Smooth muscle cell (in vitro differentiated cells): Measurements from ENCODE around the gene VWA8. TPM values are rescaled to one million over a fixed set of nuclear protein-coding genes. Genes with fewer than 3 reads are reported as not detected.

Experiments
- DNase-seq: peaks from one replicate; lab custom pipeline; 2025; ENCODE audit not compliant: unreplicated experiment; lab: John Stamatoyannopoulos, UW
- H2AFZ ChIP-seq: fragments of 200-600 bp; sonication (generic); 2 replicates; pipeline ENCODE4 v1.6.0; 2016; ENCODE audit warnings: antibody characterized with exemption, low read depth, mild to moderate bottlenecking
- H3F3A ChIP-seq: fragments of 200-600 bp; sonication (generic); 2 replicates; pipeline ENCODE4 v1.6.0; 2017; ENCODE audit warnings: antibody characterized with exemption, low read depth
- H3K27ac ChIP-seq: fragments of 200-600 bp; sonication (generic); 2 replicates; pipeline ENCODE4 v1.5.1; 2016; ENCODE audit warnings: low read depth, mild to moderate bottlenecking
- H3K27me3 ChIP-seq: fragments of 200-600 bp; sonication (generic); 2 replicates; pipeline ENCODE4 v1.6.1; 2016; ENCODE audit warnings: low read depth, mild to moderate bottlenecking
- H3K36me3 ChIP-seq: fragments of 200-600 bp; sonication (generic); 2 replicates; pipeline ENCODE4 v1.5.1; 2016; ENCODE audit warnings: low read depth
- H3K4me1 ChIP-seq: fragments of 200-600 bp; sonication (generic); 2 replicates; pipeline ENCODE4 v1.5.1; 2016; ENCODE audit warnings: low read depth
- H3K4me2 ChIP-seq: fragments of 200-600 bp; sonication (generic); 2 replicates; pipeline ENCODE4 v1.6.0; 2016; ENCODE audit warnings: mild to moderate bottlenecking
- H3K4me3 ChIP-seq: fragments of 200-600 bp; sonication (generic); 2 replicates; pipeline ENCODE4 v1.5.1; 2016; ENCODE audit warnings: mild to moderate bottlenecking
- H3K79me2 ChIP-seq: fragments of 200-600 bp; sonication (generic); 2 replicates; pipeline ENCODE4 v1.6.0; 2016; ENCODE audit warnings: low read depth, mild to moderate bottlenecking
- H3K9ac ChIP-seq: fragments of 200-600 bp; sonication (generic); 2 replicates; pipeline ENCODE4 v1.6.0; 2016; ENCODE audit warnings: low read depth
- H3K9me3 ChIP-seq: fragments of 200-600 bp; sonication (generic); replicated peaks from 2 replicates; pipeline ENCODE4 v1.5.1; 2016; ENCODE audit warnings: low read depth
- H4K20me1 ChIP-seq: fragments of 200-600 bp; sonication (generic); 2 replicates; pipeline ENCODE4 v1.6.0; 2016; ENCODE audit warnings: low read depth
- WGBS: methylation state at CpG from one replicate; pipeline ENCODE4 v1.1.7; 2016; ENCODE audit warnings: low lambda C conversion rate; 5-methylcytosine and 5-hydroxymethylcytosine counted together
- polyA plus RNA-seq: library from polyadenylated mRNA; unstranded; fragments of >200 nt; fragmentation: Nextera tagmentation; extraction: Ambion mirVana; gene quantifications from 2 replicates; pipeline ENCODE4 v1.2.1, GENCODE V29; 2016
- total RNA-seq: library from RNA; depleted of rRNA; stranded (reverse); fragments of >200 nt; gene quantifications from 2 replicates; pipeline ENCODE4 v1.2.3, GENCODE V29; 2014
- TF ChIP-seq, protein P1 (sequence below): fragments of 200-600 bp; sonication (generic); IDR thresholded peaks from 2 replicates; pipeline ENCODE4 v1.5.1; 2017; ENCODE audit warnings: borderline replicate concordance, mild to moderate bottlenecking, antibody characterized with exemption; ENCODE audit not compliant: insufficient read depth, poor library complexity, severe bottlenecking

Gene VWA8
- total and polyA plus RNA-seq, 2 experiments from 2014 or later: 2.6 to 14.4 TPM

DNA sequence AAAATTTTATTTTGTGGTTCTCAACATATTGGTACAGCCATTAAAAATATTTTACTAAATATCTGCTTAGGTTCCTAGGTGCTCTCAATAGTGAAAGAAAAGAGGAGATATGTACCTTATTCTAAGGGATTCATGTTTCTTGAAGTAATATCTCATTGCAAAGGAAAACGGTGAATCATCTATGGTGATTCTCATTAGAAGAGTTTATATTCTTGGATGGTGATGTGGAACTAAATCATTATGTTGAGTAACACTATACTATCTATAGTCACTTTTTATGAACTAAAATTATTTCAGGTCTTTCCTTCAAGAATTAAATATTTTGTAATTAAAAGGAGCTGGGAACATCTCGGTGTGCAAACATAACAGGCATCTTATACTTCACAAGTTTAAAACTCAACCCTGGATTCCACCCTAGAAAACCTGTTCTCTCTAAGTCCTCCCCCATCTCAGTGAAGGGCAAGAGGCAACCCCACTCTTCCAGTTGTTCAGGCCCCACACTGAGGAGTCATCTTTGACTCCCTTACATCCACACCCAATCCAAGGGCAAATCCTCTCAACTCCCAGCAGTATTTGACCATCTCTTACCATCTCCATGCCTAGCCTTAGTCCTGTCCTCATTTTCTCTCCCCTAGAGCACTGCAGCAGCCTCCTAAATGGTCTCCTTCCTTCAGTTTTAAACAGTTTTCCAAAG is 363.4 kb downstream of the VWA8 start:
- Histone ChIP-seq H4K20me1 (no peaks in the 10 kb centered on the region), H3K4me2 (peak overlapping the region; percentile 38), H3K27ac (peak overlapping the region; percentile 64), H3F3A (no peaks in the 10 kb centered on the region), H3K36me3 (no peaks in the 10 kb centered on the region), H3K27me3 (no peaks in the 10 kb centered on the region), H3K79me2 (no peaks in the 10 kb centered on the region), H3K4me3 (no peak overlapping the region), H2AFZ (no peak overlapping the region), H3K4me1 (no peaks in the 10 kb centered on the region), H3K9me3 (no peaks in the 10 kb centered on the region), H3K9ac (no peak overlapping the region)
- DNase-seq: no peak
- TF ChIP-seq, protein P1, sequence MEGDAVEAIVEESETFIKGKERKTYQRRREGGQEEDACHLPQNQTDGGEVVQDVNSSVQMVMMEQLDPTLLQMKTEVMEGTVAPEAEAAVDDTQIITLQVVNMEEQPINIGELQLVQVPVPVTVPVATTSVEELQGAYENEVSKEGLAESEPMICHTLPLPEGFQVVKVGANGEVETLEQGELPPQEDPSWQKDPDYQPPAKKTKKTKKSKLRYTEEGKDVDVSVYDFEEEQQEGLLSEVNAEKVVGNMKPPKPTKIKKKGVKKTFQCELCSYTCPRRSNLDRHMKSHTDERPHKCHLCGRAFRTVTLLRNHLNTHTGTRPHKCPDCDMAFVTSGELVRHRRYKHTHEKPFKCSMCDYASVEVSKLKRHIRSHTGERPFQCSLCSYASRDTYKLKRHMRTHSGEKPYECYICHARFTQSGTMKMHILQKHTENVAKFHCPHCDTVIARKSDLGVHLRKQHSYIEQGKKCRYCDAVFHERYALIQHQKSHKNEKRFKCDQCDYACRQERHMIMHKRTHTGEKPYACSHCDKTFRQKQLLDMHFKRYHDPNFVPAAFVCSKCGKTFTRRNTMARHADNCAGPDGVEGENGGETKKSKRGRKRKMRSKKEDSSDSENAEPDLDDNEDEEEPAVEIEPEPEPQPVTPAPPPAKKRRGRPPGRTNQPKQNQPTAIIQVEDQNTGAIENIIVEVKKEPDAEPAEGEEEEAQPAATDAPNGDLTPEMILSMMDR: no peak
- 97% methylated on average over 2 of the region's 2 CpGs for WGBS

DNA sequence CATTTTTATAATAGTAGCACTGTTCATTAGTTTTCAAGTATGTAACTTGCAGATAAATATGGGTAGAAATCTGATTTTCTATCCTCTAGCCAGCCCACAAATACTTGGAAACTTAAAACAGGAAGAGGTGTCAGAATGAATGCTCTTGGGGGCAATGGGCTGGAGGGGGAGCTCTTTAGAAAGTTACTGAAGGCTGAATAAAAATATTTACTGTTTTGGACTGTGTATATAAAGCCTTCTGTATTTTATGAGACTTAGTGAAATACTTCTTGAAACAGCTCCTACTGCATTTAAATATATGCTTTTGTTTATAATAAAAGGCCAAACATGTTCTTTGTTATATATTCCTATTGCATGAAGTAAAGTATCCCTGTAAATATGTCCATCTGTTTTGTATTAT is 364.7 kb downstream of the VWA8 start:
- Histone ChIP-seq H3K9ac (peak overlapping the region; percentile 5), H3K4me1 (no peaks in the 10 kb centered on the region), H3K79me2 (no peaks in the 10 kb centered on the region), H3K9me3 (no peaks in the 10 kb centered on the region), H4K20me1 (no peaks in the 10 kb centered on the region), H3K4me3 (no peak overlapping the region), H3F3A (no peaks in the 10 kb centered on the region), H3K27ac (peak overlapping the region; percentile 64), H3K36me3 (no peaks in the 10 kb centered on the region), H3K4me2 (peak overlapping the region; percentile 38), H3K27me3 (no peaks in the 10 kb centered on the region), H2AFZ (no peak overlapping the region)
- DNase-seq: no peak
- TF ChIP-seq, protein P1: no peak

DNA sequence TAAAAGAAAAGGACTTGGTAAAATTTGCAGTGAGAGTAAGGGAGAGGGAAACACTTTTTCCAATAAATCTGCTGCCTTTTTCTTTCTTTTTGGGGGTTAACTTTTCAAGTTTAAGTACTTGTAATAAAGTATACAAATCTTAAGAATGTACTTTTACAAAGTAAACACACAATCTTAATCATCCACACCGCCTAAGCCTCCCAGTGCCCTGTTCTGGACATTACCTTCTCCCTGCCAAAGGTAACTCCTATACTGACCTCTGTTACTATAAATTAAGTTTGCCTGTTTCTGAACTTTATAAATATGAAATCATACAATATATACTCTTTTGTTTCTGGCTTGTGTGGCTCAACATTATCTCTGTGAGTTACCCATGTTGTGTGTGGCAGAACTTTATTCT is 365.6 kb downstream of the VWA8 start:
- Histone ChIP-seq H3K36me3 (no peaks in the 10 kb centered on the region), H3K27me3 (no peaks in the 10 kb centered on the region), H4K20me1 (no peaks in the 10 kb centered on the region), H2AFZ (no peak overlapping the region), H3F3A (no peaks in the 10 kb centered on the region), H3K9ac (no peak overlapping the region), H3K79me2 (no peaks in the 10 kb centered on the region), H3K4me1 (no peaks in the 10 kb centered on the region), H3K4me3 (no peak overlapping the region), H3K9me3 (no peaks in the 10 kb centered on the region), H3K27ac (peak overlapping the region; percentile 64), H3K4me2 (peak overlapping the region; percentile 38)
- WGBS: 67% methylated on average over 1 of the region's 1 CpG
- no peak for DNase-seq
- TF ChIP-seq, protein P1: no peak

DNA sequence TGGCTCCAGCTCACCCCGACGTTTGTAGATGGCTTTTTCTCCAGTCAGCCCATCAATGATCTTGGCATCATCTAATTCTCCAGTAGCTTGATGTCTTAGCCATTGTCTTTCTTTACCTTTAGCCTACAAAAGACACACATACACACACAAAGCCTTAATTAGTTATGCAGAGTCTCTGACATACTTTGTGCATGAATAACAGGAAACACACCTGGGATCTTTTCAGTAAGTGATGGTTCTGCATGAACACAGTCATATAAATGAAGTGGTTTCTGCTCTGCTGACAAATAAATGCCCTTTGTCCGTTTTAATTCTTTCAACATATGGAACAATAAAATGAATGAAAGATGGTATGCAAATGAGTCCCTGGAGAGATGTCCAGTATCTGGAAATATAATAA is 370.3 kb downstream of the VWA8 start:
- Histone ChIP-seq H4K20me1 (no peaks in the 10 kb centered on the region), H3K27me3 (no peaks in the 10 kb centered on the region), H3K27ac (peak overlapping the region; percentile 91), H3K4me1 (peaks cover 11% of the 10 kb centered on the region), H3K4me2 (no peak overlapping the region), H3K4me3 (no peak overlapping the region), H3F3A (no peaks in the 10 kb centered on the region), H3K36me3 (no peaks in the 10 kb centered on the region), H3K9ac (no peak overlapping the region), H3K79me2 (no peaks in the 10 kb centered on the region), H3K9me3 (no peaks in the 10 kb centered on the region), H2AFZ (no peak overlapping the region)
- TF ChIP-seq, protein P1: no peak
- DNase-seq: no peak
- WGBS: 78% methylated on average over 3 of the region's 3 CpGs
